Ishikawa (cell line): ENCODE data around the gene LRRC14B.

Source experiments
- CEBPB ChIP-seq: IDR thresholded peaks from 2 replicates; pipeline ENCODE4 v1.6.1; 2012
- CREB1 ChIP-seq: IDR thresholded peaks from 2 replicates; pipeline ENCODE4 v1.6.1; 2012; ENCODE audit warnings: low read depth
- EP300 ChIP-seq: IDR thresholded peaks from 2 replicates; pipeline ENCODE4 v1.6.1; 2012; ENCODE audit warnings: borderline replicate concordance
- FOXM1 ChIP-seq: IDR thresholded peaks from 2 replicates; pipeline ENCODE4 v1.6.1; 2012; ENCODE audit warnings: low read depth, borderline replicate concordance
- NFIC ChIP-seq: IDR thresholded peaks from 2 replicates; pipeline ENCODE4 v1.6.1; 2012
- TAF1 ChIP-seq: IDR thresholded peaks from 2 replicates; pipeline ENCODE4 v1.6.1; 2012; ENCODE audit warnings: low read depth, mild to moderate bottlenecking
- TCF12 ChIP-seq: IDR thresholded peaks from 2 replicates; pipeline ENCODE4 v1.6.1; 2012; ENCODE audit warnings: low read depth
- TEAD4 ChIP-seq: IDR thresholded peaks from 2 replicates; pipeline ENCODE4 v1.6.1; 2012
- YY1 ChIP-seq: IDR thresholded peaks from 2 replicates; pipeline ENCODE4 v1.6.1; 2012; ENCODE audit warnings: low read depth
- ZBTB7A ChIP-seq: IDR thresholded peaks from 2 replicates; pipeline ENCODE4 v1.6.1; 2012; ENCODE audit warnings: low read depth
- TF ChIP-seq, protein P1 (sequence below): IDR thresholded peaks from 2 replicates; pipeline ENCODE4 v1.6.1; 2012
- TF ChIP-seq, protein P2 (sequence below): IDR thresholded peaks from 2 replicates; pipeline ENCODE4 v1.6.1; 2012
- TF ChIP-seq, protein P3 (sequence below): IDR thresholded peaks from 2 replicates; pipeline ENCODE4 v1.6.1; 2012; ENCODE audit warnings: low read depth, mild to moderate bottlenecking

- no peak for TF ChIP-seq TAF1
- TF ChIP-seq, protein P1, sequence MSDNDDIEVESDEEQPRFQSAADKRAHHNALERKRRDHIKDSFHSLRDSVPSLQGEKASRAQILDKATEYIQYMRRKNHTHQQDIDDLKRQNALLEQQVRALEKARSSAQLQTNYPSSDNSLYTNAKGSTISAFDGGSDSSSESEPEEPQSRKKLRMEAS = no peak
- no peak for TF ChIP-seq EP300
- no peak for TF ChIP-seq CREB1
- no peak for TF ChIP-seq TEAD4
- TF ChIP-seq CEBPB = no peak
- TF ChIP-seq, protein P2, sequence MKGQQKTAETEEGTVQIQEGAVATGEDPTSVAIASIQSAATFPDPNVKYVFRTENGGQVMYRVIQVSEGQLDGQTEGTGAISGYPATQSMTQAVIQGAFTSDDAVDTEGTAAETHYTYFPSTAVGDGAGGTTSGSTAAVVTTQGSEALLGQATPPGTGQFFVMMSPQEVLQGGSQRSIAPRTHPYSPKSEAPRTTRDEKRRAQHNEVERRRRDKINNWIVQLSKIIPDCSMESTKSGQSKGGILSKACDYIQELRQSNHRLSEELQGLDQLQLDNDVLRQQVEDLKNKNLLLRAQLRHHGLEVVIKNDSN = no peak
- TF ChIP-seq ZBTB7A = no peak
- TF ChIP-seq FOXM1 = no peak
- no peak for TF ChIP-seq TCF12
- TF ChIP-seq NFIC = no peak
- no peak for TF ChIP-seq YY1
- TF ChIP-seq, protein P3, sequence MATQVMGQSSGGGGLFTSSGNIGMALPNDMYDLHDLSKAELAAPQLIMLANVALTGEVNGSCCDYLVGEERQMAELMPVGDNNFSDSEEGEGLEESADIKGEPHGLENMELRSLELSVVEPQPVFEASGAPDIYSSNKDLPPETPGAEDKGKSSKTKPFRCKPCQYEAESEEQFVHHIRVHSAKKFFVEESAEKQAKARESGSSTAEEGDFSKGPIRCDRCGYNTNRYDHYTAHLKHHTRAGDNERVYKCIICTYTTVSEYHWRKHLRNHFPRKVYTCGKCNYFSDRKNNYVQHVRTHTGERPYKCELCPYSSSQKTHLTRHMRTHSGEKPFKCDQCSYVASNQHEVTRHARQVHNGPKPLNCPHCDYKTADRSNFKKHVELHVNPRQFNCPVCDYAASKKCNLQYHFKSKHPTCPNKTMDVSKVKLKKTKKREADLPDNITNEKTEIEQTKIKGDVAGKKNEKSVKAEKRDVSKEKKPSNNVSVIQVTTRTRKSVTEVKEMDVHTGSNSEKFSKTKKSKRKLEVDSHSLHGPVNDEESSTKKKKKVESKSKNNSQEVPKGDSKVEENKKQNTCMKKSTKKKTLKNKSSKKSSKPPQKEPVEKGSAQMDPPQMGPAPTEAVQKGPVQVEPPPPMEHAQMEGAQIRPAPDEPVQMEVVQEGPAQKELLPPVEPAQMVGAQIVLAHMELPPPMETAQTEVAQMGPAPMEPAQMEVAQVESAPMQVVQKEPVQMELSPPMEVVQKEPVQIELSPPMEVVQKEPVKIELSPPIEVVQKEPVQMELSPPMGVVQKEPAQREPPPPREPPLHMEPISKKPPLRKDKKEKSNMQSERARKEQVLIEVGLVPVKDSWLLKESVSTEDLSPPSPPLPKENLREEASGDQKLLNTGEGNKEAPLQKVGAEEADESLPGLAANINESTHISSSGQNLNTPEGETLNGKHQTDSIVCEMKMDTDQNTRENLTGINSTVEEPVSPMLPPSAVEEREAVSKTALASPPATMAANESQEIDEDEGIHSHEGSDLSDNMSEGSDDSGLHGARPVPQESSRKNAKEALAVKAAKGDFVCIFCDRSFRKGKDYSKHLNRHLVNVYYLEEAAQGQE = no peak
These were observed 13.2 kb upstream of the LRRC14B start for GRCh38 chr5:178110-178509.
